K562 treated with DMSO at 1 percent for 24 hours (cell line): ENCODE measurements around the gene B4GALT1. TPM values are rescaled to one million over a fixed set of nuclear protein-coding genes. Genes with fewer than 3 reads are reported as not detected.

Source experiments
- total RNA-seq: library from RNA; unstranded; fragments of 300-600 nt; gene quantifications from 2 replicates; pipeline ENCODE4 v1.2.3, GENCODE V29; 2022; ENCODE audit warnings: low read depth; ENCODE audit not compliant: insufficient read depth

B4GALT1 gene, protein sequence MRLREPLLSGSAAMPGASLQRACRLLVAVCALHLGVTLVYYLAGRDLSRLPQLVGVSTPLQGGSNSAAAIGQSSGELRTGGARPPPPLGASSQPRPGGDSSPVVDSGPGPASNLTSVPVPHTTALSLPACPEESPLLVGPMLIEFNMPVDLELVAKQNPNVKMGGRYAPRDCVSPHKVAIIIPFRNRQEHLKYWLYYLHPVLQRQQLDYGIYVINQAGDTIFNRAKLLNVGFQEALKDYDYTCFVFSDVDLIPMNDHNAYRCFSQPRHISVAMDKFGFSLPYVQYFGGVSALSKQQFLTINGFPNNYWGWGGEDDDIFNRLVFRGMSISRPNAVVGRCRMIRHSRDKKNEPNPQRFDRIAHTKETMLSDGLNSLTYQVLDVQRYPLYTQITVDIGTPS
- 31.5 and 32.3 TPM in 2 replicates for total RNA-seq

GRCh38 chr9:33167084-33167971, at the start of gene B4GALT1:
B4GALT1 (minus strand) TSS chr9:33167336; CDS start chr9:33167169, 167 bp downstream.

DNA sequence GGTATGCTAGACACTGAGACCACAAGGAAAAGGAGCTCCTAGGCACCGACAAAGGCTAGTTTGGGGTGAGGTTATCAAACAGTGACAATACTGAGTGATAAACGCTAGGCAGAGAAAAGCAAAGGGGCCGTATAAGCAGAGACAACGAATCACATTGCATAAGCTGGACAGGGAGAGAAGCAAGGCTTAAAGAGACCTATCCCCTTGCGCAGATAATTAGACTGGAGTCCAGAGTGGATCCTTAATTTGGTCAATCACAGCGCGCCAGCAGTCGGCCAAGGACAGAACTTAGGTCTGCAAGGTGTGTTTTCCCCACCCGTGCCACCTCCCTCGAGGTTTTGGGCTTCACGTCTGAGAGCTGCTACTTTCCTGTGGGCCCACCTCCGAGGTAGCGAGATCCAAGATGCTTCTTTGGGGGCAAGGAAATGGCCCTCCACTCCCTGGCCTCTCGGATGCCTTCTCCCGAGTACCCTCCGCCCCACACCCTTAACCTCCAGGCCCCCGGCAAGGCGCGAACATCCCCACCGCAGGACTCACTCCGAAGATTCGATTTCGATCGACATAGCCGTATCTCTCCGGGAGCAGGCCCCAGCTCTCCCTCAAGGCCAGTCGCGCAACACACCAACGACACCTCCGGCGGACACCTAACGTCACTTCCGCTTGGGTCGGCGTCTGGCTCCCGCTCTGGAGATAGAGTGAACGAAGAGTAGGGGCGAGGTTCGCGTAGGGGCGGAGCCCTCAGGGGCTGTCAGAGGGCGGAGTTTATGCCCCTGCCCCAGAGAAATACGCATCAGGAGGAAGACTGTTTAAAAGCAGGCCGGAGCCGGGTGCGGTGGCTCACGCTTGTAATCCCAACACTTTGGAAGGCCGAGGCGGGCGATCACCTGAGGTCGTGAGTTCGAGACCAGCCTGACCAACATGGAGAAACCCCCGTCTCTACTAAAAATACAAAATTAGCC, 90.8 kb downstream of the B4GALT1 start, which contains the start of gene SMU1:
Gene SMU1 (minus strand): TSS at position 629 of the 959 bp plus-strand sequence. CDS start 66 bp downstream, at position 563.

Other genes with a start within 250 kb of the B4GALT1 start
- 28.2 and 33.2 TPM in 2 replicates for gene APTX, start 165.7 kb downstream of the B4GALT1 start, total RNA-seq
- gene DNAJA1, start 142.1 kb downstream of the B4GALT1 start, total RNA-seq, result 114 and 146 TPM in 2 replicates
- 7.8 and 8.9 TPM in 2 replicates for gene SMU1, start 90.7 kb downstream of the B4GALT1 start, total RNA-seq
- gene SPINK4, start 72.8 kb upstream of the B4GALT1 start, total RNA-seq, result 7.5 and 8.7 TPM in 2 replicates
- 102 and 116 TPM in 2 replicates for gene BAG1, start 97.4 kb upstream of the B4GALT1 start, total RNA-seq
- gene CHMP5, start 97.7 kb upstream of the B4GALT1 start, total RNA-seq, result 43.9 and 51.5 TPM in 2 replicates
- gene NFX1, start 123.2 kb upstream of the B4GALT1 start, total RNA-seq, result 15.3 and 15.6 TPM in 2 replicates
- not detected in 2 replicates for gene AQP7, start 235.2 kb upstream of the B4GALT1 start, total RNA-seq